ENCODE measurements around the gene EREG. TPM values are rescaled to one million over a fixed set of nuclear protein-coding genes. Genes with fewer than 3 reads are reported as not detected.

EREG gene
- total and polyA plus RNA-seq, 10 of the 15 experiments (the other 5 are each of a cell fraction or from before 2014, with no cell fraction given) = not detected

- H3K4me2 ChIP-seq (ENCODE audit: control insufficient read depth, insufficient read depth) = no peak overlapping the region
- H4K20me1 ChIP-seq (ENCODE audit: control insufficient read depth, insufficient read depth) = no peaks in the 10 kb centered on the region
- FAIRE-seq (no peak), DNase-seq (ENCODE audit: low read depth, low spot score) (no peak), ATAC-seq (no peak)
- POLR2A ChIA-PET = no interaction called here
- WGBS (ENCODE audit: insufficient coverage, insufficient replicate concordance, low lambda C conversion rate, missing lambda C conversion rate) = 0% methylated on average over 1 of the region's 1 CpG
- CTCF ChIA-PET = interaction anchor here (0.6 kb wide), 1 partner anchor 167 kb away, joined by 3 read pairs; no protein-coding TSS in a partner anchor
- BruUV-seq (replicated peaks) = no TSS peak
- H3K27me3 ChIP-seq (replicated peaks in 1 of 2; ENCODE audit: control insufficient read depth in 2 of 2, insufficient read depth in 2 of 2, low read length in 1 of 2) = no peaks in the 10 kb centered on the region; a peak in 3 of 4 replicates
- no peaks in the 10 kb centered on the region for H3K79me2 ChIP-seq (ENCODE audit: control insufficient read depth, insufficient read depth, low read length)
- H3K36me3 ChIP-seq (ENCODE audit: control insufficient read depth in 2 of 2, insufficient read depth in 2 of 2, low read length in 1 of 2) = no peaks in the 10 kb centered on the region
- no peaks in the 10 kb centered on the region for H3K9me3 ChIP-seq (replicated peaks; ENCODE audit: control insufficient read depth, insufficient read depth, low read length)
- no peaks in the 10 kb centered on the region for H3K4me1 ChIP-seq (ENCODE audit: control insufficient read depth, insufficient read depth, low read length)
- intact Hi-C loops (cut with micrococcal nuclease; ENCODE audit: unreplicated experiment) = no loop called here
- H3K9ac ChIP-seq (ENCODE audit: control insufficient read depth, insufficient read depth, low read length) = no peak overlapping the region
- H3K27ac ChIP-seq (ENCODE audit: control insufficient read depth, insufficient read depth) = no peak overlapping the region
- SMC1A ChIA-PET (ENCODE audit: uncharacterized antibody, unreplicated experiment) = no interaction called here
- RAD21 ChIA-PET (ENCODE audit: unreplicated experiment) = no interaction called here
- no peak overlapping the region for H3K4me3 ChIP-seq
- in situ Hi-C loops (cut with MboI) = no loop called here
- no peak overlapping the region for H2AFZ ChIP-seq (ENCODE audit: control insufficient read depth, low read depth, low read length)
- no peak for TF ChIP-seq E2F4 (IDR thresholded peaks at IDR 0.05; ENCODE audit: low read depth, low read length)
- no peak for TF ChIP-seq GABPA (IDR thresholded peaks at IDR 0.05; ENCODE audit: low read depth)
- no peak for TF ChIP-seq ZBED1 (IDR thresholded peaks at IDR 0.05; ENCODE audit: borderline replicate concordance)
- TF ChIP-seq CUX1 (IDR thresholded peaks at IDR 0.05; ENCODE audit: insufficient replicate concordance, low read depth, low read length) = no peak
- TF ChIP-seq USF2 (IDR thresholded peaks at IDR 0.05; ENCODE audit: borderline replicate concordance, low read depth, low read length) = no peak
- TF ChIP-seq MAX (IDR thresholded peaks at IDR 0.05; ENCODE audit: low read depth, low read length) = no peak
- no peak for TF ChIP-seq PAX8 (IDR thresholded peaks at IDR 0.05)
- no peak for TF ChIP-seq HDAC6 (IDR thresholded peaks at IDR 0.05; ENCODE audit: unreplicated experiment)
- TF ChIP-seq E2F8 (IDR thresholded peaks at IDR 0.05; ENCODE audit: low read depth, partially characterized antibody) = no peak
- TF ChIP-seq NKRF (conservative IDR thresholded peaks at IDR 0.05) = no peak
Measured at GRCh38 chr4:74389494-74389893, 24.5 kb downstream of the EREG start.

Measured in GM12878 (cell line).